Fibroblast of peridontal ligament (primary cell): ENCODE data around the gene CLCN7.
"Not testable (repeated sequence)": the region's sequence is repeated elsewhere in the genome, so short reads cannot be mapped to it uniquely, and the experiment has no call there.

Experiments used
- DNase-seq: peaks from one replicate; pipeline ENCODE4 v3.0.0-alpha.2; 2010; ENCODE audit errors: extremely low read depth

Gene CLCN7

GRCh38 chr16:1445518-1446203, 29.2 kb downstream of the CLCN7 start:
- DNase-seq: no peak

GRCh38 chr16:1444730-1445517, 29.9 kb downstream of the CLCN7 start:
- no peak for DNase-seq

DNA sequence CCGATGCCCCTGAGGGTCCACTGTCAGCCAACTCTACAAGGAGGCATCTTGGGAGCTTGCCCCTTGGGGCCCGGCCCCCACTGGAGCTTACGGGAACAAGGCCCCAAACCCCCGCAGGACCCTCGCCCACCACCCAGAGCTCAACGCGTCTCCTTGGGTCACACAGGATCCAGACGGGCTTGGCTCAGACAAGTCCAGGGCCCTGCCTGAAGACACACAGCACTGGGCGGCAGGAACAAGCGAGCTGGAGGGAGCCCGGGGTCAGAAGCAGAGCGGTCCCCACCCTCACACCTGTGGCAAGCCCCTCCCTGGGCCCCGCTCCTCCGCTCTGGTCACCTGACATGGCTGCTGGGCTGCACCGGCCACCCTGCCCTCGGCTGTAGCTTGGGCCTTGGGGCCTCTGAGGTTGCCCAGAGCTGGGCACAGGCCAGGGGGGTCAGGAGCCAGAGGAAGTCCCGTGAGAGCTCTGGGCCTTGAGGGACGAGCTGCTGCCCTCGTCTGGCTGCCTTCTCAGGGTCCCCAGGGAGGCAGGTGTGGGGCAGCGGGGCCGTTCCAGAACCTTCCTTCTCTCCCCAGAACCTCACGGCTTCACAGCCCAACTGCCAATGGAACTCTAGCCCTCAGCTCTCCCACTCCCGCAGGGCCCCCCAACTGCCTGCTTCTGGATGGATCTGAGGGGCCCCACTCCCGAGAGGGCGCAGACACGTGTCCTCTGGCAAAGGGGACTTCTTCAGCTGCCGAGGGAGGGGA, 30.7 kb downstream of the CLCN7 start, which contains the start of gene CCDC154:
Gene CCDC154, minus strand, starts transcription at position 577 of the 750 bp plus-strand sequence. Its CDS starts 234 bp downstream, at position 343.
- no peak for DNase-seq

DNA sequence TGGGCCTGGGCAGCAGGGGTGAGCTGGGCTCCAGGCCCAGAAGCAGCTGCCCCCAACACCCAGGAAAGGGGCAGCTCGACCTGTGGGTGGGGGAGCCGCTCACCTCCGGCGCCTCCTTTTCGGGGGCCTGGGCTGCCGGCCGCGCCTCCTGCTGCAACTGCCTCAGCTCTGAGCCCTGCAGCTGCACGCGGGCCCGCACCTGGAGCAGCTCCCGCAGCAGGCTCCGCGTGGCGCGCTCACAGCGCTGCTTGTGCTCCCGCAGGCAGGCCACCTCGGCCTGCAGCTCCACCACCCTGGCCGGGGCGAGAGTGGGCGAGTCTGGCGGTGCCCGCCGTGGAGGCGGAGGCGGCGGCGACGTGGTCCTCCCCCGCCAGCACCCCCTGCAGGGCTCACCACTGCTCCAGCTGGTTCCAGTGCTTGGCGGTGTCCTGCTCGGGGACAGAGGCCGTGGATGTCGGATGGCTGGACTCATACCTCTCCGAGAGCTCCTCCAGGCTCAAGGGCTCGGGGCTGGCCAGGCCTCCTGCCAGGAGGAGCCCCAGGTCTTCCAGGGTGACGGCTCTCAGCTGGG, 31.3 kb downstream of the CLCN7 start:
- no peak for DNase-seq

- DNase-seq: no peak
Measured at GRCh38 chr16:1442697-1443096, 32.1 kb downstream of the CLCN7 start.

- no peak for DNase-seq
Measured at GRCh38 chr16:1441391-1441829, 33.4 kb downstream of the CLCN7 start.

GRCh38 chr16:1439699-1440074, 35.1 kb downstream of the CLCN7 start:
- DNase-seq: not testable (repeated sequence)

- no peak for DNase-seq
Measured at GRCh38 chr16:1439058-1439698, 35.6 kb downstream of the CLCN7 start.

GRCh38 chr16:1438229-1439057, 36.4 kb downstream of the CLCN7 start:
- no peak for DNase-seq

GRCh38 chr16:1437606-1438005, 37.2 kb downstream of the CLCN7 start:
- DNase-seq: no peak

DNA sequence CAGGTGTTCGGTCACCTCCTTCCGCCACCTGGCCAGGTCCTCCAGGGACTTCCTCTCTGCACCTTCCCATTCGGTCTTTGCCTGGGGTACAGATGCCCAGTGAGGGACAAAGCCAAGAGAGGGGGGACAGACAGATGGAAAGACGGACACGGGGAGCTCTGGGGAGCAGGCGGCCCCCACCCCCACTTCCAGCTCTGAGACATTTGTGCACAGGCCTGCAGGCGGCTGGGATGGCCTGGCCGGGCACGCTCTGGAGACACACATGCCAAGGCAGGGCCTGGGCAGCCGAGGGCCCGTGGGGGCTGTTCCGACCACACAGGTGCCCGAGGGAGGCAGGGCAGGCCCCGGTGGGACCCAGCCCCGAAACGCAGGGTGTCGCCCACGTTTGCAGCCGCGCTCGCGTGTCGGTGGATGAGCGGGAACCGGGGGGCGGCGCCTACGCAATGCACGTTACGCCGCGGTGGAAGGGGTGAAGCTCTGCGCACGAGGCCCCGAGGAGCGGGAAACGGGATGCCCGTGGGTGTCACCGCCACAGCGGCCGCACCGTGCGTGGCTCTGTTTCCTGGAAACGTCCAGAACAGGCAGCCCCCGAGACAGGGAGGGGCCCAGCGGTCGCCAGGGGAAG, 38.0 kb downstream of the CLCN7 start:
- no peak for DNase-seq

- no peak for DNase-seq
Measured at GRCh38 chr16:1435921-1436697, 38.7 kb downstream of the CLCN7 start.

- DNase-seq: no peak
Measured at GRCh38 chr16:1434644-1435592, 39.9 kb downstream of the CLCN7 start.

- DNase-seq: no peak
Measured at GRCh38 chr16:1433756-1434155, 41.1 kb downstream of the CLCN7 start.

DNA sequence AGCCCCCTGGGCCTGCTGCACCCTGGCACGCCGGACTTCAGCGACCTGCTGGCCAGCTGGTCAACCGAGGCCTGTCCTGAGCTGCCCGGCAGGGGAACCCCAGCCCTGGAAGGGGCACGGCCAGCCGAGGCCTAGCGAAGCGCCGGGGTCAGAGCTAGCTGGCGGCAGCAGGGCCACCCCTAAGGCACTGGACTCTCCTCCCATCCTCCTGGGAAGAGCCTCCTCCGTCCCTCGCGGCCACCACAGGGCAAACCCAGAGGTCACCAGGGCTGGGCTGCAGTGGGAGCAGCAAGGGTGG, 41.6 kb downstream of the CLCN7 start:
- no peak for DNase-seq

DNA sequence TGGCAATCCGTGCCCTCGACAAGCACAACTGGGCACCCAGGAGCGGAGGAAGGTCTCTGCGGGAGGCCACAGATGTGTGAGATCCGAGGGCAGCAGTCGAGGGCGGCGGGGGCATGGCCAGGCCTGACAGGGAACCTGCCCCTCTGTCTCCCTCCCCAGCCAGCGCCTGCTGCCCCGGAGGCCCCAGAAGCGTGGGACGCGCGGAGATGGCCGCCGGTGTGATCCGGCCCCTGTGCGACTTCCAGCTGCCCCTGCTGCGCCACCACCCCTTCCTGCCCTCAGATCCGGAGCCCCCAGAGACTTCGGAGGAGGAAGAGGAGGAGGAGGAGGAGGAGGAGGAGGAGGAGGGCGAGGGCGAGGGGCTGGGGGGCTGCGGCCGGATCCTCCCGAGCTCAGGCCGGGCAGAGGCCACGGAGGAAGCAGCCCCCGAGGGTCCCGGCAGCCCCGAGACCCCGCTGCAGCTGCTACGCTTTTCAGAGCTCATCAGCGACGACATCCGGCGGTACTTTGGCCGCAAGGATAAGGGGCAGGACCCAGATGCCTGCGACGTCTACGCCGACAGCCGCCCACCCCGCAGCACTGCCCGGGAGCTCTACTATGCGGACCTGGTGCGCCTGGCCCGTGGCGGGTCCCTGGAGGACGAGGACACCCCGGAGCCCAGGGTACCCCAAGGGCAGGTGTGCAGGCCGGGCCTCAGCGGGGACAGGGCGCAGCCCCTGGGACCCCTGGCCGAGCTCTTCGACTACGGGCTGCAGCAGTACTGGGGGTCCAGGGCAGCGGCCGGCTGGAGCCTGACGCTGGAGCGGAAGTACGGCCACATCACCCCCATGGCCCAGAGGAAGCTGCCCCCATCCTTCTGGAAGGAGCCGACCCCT, 42.2 kb downstream of the CLCN7 start:
- DNase-seq: no peak

DNA sequence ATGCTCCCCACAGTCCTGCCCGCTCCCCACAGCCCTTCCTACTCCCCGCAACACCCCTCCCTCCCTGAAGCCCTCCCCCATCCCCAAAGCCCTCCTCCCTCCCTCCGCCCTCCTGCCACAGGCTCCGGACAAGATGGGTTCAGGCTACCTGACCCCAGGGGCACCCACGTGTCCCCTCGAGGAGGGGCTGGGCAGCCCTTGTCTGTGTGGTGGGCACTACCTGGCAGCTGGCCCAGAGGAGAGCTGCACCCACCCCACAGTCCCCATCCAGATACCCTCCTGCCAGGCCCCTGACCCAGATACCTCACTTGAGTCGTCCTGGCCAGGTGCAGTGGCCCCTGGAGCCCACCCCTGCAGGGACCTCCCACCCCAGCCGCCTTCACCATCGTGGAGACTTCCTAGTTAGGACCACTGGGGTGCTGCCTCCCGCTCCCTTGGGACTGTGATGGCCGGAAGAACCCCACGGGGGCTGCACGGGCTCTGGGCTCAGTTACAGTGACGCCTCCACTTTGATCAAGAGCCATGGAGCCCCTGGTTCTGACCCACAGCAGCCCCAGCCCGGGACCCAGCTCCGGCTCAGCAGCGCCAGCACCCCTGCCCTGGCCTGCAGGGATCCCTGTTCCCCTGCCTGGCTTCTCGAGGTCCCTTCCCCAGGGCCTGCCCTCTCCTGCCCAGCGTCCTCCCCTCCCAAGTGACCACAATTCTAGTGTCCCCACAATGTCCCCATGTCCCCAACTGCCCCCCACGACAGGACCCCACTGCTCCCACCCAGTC, 43.1 kb downstream of the CLCN7 start:
- DNase-seq: no peak
